ENCODE data around the gene TKTL2.

DNA sequence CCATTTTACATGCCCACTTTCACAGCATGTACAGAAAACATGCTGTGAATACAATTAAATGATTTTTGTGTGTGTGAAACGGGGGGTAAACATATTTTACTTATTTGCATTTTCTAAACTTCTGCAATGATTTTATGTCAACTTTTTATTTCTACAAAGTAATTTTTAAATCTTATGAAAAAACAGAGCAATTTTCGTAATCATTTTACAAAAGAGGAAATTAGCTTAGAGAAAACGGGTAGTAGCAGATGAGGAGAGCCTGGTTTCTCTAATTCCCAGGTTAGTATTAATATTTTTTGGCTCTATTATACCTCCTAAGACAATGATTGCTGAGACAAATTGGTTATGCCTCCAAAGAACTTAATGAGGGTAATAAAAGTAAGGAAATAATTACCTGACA lies 3.2 kb downstream of the TKTL2 start:
- TF ChIP-seq, protein P1, sequence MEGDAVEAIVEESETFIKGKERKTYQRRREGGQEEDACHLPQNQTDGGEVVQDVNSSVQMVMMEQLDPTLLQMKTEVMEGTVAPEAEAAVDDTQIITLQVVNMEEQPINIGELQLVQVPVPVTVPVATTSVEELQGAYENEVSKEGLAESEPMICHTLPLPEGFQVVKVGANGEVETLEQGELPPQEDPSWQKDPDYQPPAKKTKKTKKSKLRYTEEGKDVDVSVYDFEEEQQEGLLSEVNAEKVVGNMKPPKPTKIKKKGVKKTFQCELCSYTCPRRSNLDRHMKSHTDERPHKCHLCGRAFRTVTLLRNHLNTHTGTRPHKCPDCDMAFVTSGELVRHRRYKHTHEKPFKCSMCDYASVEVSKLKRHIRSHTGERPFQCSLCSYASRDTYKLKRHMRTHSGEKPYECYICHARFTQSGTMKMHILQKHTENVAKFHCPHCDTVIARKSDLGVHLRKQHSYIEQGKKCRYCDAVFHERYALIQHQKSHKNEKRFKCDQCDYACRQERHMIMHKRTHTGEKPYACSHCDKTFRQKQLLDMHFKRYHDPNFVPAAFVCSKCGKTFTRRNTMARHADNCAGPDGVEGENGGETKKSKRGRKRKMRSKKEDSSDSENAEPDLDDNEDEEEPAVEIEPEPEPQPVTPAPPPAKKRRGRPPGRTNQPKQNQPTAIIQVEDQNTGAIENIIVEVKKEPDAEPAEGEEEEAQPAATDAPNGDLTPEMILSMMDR (conservative IDR thresholded peaks at IDR 0.05; ENCODE audit: low read depth, low read length), result no peak
- TF ChIP-seq EZH2 (IDR thresholded peaks at IDR 0.05; ENCODE audit: borderline replicate concordance, low read depth, low read length, poor library complexity, severe bottlenecking), result no peak

Measured in A673 (cell line).